ENCODE results near the gene CRTC1.

- no peak for TF ChIP-seq CTCF (IDR thresholded peaks at IDR 0.05)
- TF ChIP-seq POLR2A (IDR thresholded peaks at IDR 0.05), result no peak
These were observed 6.3 kb upstream of the CRTC1 start for GRCh38 chr19:18677156-18677555.

All from uterus (tissue), 2 donors.